ENCODE measurements around the gene COX4I1.

COX4I1 gene

DNA sequence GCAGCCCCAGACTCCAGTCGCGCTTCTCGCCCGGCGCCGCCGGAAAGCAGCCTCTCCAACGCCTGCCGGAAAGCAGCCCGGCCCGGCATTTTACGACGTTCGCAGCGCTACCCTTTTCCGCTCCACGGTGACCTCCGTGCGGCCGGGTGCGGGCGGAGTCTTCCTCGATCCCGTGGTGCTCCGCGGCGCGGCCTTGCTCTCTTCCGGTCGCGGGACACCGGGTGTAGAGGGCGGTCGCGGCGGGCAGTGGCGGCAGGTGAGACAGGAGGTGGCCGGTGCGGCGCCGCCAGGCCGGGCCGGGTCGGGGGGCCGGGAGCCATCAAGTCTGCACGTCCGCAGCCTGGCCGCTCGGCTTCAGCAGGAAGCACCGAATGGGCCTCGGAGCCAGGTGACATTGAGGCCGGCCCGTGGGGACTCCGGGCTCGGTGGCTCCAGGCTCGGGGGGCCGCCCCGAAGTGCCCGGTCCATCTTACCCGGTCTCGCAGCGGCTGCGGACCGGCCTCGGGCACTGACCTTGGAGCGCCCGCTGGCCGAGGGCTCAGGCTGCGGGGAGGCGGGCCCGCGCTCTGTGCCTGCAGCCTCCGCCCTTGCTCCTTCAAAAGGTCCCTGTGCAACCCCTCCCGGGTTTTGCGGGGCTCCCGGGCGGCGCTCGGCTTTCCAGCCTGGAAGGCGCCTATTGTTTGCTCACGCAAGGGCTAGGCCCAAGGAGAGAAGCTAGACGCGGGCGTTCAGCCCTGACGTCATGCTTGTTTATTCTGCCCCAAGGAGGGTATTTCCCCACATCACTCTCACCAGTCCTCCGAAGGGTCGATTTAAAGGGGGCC, at the start of gene COX4I1, which contains the start of gene EMC8:
TSS of gene COX4I1 (plus strand) at position 199 of the 824 bp plus-strand sequence. CDS start 1,511 bp downstream, outside the sequence.
TSS of gene EMC8 (minus strand) at position 48 of the 824 bp plus-strand sequence. CDS start 249 bp downstream, outside the sequence.
- peaks cover 17% of the 10 kb centered on the region for H3K4me1 ChIP-seq (ENCODE audit: low read length)
- no peak for TF ChIP-seq EZH2phosphoT487 (IDR thresholded peaks at IDR 0.05; ENCODE audit: low read depth)
- TF ChIP-seq, protein P1, sequence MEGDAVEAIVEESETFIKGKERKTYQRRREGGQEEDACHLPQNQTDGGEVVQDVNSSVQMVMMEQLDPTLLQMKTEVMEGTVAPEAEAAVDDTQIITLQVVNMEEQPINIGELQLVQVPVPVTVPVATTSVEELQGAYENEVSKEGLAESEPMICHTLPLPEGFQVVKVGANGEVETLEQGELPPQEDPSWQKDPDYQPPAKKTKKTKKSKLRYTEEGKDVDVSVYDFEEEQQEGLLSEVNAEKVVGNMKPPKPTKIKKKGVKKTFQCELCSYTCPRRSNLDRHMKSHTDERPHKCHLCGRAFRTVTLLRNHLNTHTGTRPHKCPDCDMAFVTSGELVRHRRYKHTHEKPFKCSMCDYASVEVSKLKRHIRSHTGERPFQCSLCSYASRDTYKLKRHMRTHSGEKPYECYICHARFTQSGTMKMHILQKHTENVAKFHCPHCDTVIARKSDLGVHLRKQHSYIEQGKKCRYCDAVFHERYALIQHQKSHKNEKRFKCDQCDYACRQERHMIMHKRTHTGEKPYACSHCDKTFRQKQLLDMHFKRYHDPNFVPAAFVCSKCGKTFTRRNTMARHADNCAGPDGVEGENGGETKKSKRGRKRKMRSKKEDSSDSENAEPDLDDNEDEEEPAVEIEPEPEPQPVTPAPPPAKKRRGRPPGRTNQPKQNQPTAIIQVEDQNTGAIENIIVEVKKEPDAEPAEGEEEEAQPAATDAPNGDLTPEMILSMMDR (IDR thresholded peaks at IDR 0.05; ENCODE audit: low read depth, low read length), result no peak
- H3K9me3 ChIP-seq (ENCODE audit: insufficient read depth, low read length), result no peaks in the 10 kb centered on the region
- peaks cover 22% of the 10 kb centered on the region; the same call in 1 of the 2 replicates for H4K20me1 ChIP-seq (ENCODE audit: insufficient read depth, low read length)
- peak within 1 kb of the TSS; percentile 87 for H3K9ac ChIP-seq (ENCODE audit: low read length)
- peaks cover 91% of the 10 kb centered on the region for H3K79me2 ChIP-seq (ENCODE audit: low read length)
- H2AFZ ChIP-seq (ENCODE audit: low read depth, low read length), result no peak within 1 kb of the TSS
- H3K27ac ChIP-seq (ENCODE audit: low read length), result peak within 1 kb of the TSS; percentile 52
- peak within 1 kb of the TSS; percentile 100 for H3K4me2 ChIP-seq (ENCODE audit: low read length)
- H3K36me3 ChIP-seq (replicated peaks; ENCODE audit: low read depth, low read length), result peaks cover 42% of the 10 kb centered on the region
- no peaks in the 10 kb centered on the region for H3K27me3 ChIP-seq (ENCODE audit: low read depth, low read length)
- peak within 1 kb of the TSS; percentile 91 for H3K4me3 ChIP-seq (ENCODE audit: low read length)

DNA sequence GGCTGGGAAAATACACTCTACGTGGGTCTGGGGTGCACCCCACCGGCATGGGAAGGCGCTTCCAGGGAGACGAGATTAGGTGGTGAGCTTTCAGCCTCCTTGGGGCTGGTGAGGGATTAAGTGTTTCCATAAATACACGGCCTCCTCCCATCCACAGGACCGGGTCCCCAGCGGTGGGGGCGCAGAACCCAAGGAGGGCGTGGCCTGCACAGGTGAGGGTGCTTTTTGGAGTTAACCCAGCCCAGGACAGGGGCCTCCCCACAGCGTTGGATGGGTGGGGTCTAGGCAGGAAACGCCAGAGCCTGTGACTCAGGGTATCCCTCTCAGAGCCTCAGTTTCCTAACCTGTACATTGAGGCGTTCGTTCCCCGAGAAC, 49.7 kb upstream of the COX4I1 start:
- Histone ChIP-seq H3K4me3 (ENCODE audit: low read length) (no peak overlapping the region), H3K27me3 (ENCODE audit: low read depth, low read length) (peaks cover 66% of the 10 kb centered on the region)

DNA sequence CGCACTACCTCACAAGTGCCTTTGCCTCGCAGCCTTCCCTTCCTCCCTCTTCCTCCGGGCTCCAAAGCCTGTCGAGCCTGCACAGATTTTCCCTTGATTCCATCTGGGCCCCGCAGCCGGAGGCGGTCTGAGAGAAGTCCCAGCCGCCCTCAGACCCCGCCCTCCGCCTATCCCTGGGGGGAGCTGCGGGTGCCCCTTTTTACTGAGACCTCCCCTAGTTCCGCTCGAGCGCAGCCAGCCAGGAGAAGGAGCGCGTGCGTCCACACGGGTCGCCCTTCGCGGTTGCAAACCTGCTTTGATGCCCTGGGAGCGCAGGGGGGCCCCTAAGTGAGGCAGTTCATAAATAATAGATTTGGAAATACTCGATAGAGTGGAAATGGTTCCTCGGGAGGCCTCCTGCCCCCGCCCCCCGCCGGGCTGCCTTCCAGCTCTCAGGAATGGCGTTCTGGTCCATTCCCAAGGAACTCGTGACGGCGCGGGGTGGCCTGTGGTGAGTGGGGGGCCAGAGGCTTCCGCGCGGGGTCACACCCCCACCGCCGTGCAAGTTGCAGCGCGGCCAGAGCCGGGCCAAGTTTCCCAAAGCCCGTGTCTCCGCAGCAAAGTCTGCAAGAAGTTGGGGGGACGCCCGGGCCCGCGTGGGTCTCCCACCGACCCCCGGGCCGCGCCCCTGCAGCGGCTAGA, 49.2 kb upstream of the COX4I1 start:
- H3K79me2 ChIP-seq (ENCODE audit: low read length), result no peaks in the 10 kb centered on the region
- TF ChIP-seq, protein P1 (IDR thresholded peaks at IDR 0.05; ENCODE audit: low read depth, low read length), result no peak
- TF ChIP-seq EZH2phosphoT487 (IDR thresholded peaks at IDR 0.05; ENCODE audit: low read depth), result no peak
- H3K36me3 ChIP-seq (replicated peaks; ENCODE audit: low read depth, low read length), result no peaks in the 10 kb centered on the region
- no peak overlapping the region for H3K4me3 ChIP-seq (ENCODE audit: low read length)
- H3K4me1 ChIP-seq (ENCODE audit: low read length), result peaks cover 39% of the 10 kb centered on the region
- H3K4me2 ChIP-seq (ENCODE audit: low read length), result no peak overlapping the region
- H4K20me1 ChIP-seq (ENCODE audit: insufficient read depth, low read length), result 0 out of 2 replicates have a peak, but pooled peaks cover 9% of the 10 kb centered on the region
- H3K27ac ChIP-seq (ENCODE audit: low read length), result no peak overlapping the region
- no peak overlapping the region for H2AFZ ChIP-seq (ENCODE audit: low read depth, low read length)
- no peak overlapping the region for H3K9ac ChIP-seq (ENCODE audit: low read length)
- peaks cover 72% of the 10 kb centered on the region for H3K27me3 ChIP-seq (ENCODE audit: low read depth, low read length)
- no peaks in the 10 kb centered on the region for H3K9me3 ChIP-seq (ENCODE audit: insufficient read depth, low read length)

More for the DNA sequence above, 49.7 kb upstream of the COX4I1 start:
- Histone ChIP-seq H3K9me3 (ENCODE audit: insufficient read depth, low read length) (no peaks in the 10 kb centered on the region), H3K9ac (ENCODE audit: low read length) (no peak overlapping the region), H3K4me1 (ENCODE audit: low read length) (peaks cover 34% of the 10 kb centered on the region), H2AFZ (ENCODE audit: low read depth, low read length) (no peak overlapping the region), H4K20me1 (ENCODE audit: insufficient read depth, low read length) (0 out of 2 replicates have a peak, but pooled peaks cover 9% of the 10 kb centered on the region), H3K27ac (ENCODE audit: low read length) (no peak overlapping the region), H3K4me2 (ENCODE audit: low read length) (no peak overlapping the region), H3K79me2 (ENCODE audit: low read length) (no peaks in the 10 kb centered on the region), H3K36me3 (replicated peaks; ENCODE audit: low read depth, low read length) (no peaks in the 10 kb centered on the region)
- TF ChIP-seq EZH2phosphoT487 (IDR thresholded peaks at IDR 0.05; ENCODE audit: low read depth), result no peak
- TF ChIP-seq, protein P1 (IDR thresholded peaks at IDR 0.05; ENCODE audit: low read depth, low read length), result no peak
